HUES64 (cell line): Measurements from ENCODE around the gene AURKB. TPM values are rescaled to one million over a fixed set of nuclear protein-coding genes. Genes with fewer than 3 reads are reported as not detected.
"Not testable (repeated sequence)": the region's sequence is repeated elsewhere in the genome, so short reads cannot be mapped to it uniquely, and the experiment has no call there.

Source experiments
- H3K27ac ChIP-seq: 2 replicates; pipeline ENCODE4 v1.7.0; 2013; ENCODE audit warnings: low read depth, low read length, inconsistent platforms
- H3K27me3 ChIP-seq: 2 replicates; pipeline ENCODE4 v1.6.1; 2013; ENCODE audit warnings: mild to moderate bottlenecking, low read length; ENCODE audit not compliant: insufficient read depth
- H3K36me3 ChIP-seq: 2 replicates; pipeline ENCODE4 v1.6.1; 2013; ENCODE audit warnings: mild to moderate bottlenecking, low read length; ENCODE audit not compliant: insufficient read depth
- H3K4me1 ChIP-seq: 2 replicates; pipeline ENCODE4 v1.6.1; 2013; ENCODE audit warnings: mild to moderate bottlenecking, low read length, moderate library complexity; ENCODE audit not compliant: insufficient read depth
- H3K4me3 ChIP-seq: 2 replicates; pipeline ENCODE4 v1.5.1; 2013; ENCODE audit warnings: mild to moderate bottlenecking, low read length, moderate library complexity
- H3K9ac ChIP-seq: 2 replicates; pipeline ENCODE4 v1.6.1; 2013; ENCODE audit warnings: mild to moderate bottlenecking, low read depth, low read length
- H3K9me3 ChIP-seq: 2 replicates; pipeline ENCODE4 v1.6.1; 2013; ENCODE audit warnings: low read depth, low read length; ENCODE audit not compliant: insufficient read depth
- WGBS: fragments of 150-250, 120-280 bp; methylation state at CpG from one replicate; pipeline ENCODE4 v1.1.7; 2013; ENCODE audit warnings: missing lambda C conversion rate; 5-methylcytosine and 5-hydroxymethylcytosine counted together
- polyA plus RNA-seq, 2 experiments: library from polyadenylated mRNA; stranded (reverse); fragments of 50-300 nt; gene quantifications; one replicate each; pipeline ENCODE4 v1.2.3, GENCODE V29; 2013

AURKB gene
- 119 TPM for polyA plus RNA-seq (2013, experiment 1 of 2)
- polyA plus RNA-seq (2013, experiment 2 of 2), result 134 TPM

DNA sequence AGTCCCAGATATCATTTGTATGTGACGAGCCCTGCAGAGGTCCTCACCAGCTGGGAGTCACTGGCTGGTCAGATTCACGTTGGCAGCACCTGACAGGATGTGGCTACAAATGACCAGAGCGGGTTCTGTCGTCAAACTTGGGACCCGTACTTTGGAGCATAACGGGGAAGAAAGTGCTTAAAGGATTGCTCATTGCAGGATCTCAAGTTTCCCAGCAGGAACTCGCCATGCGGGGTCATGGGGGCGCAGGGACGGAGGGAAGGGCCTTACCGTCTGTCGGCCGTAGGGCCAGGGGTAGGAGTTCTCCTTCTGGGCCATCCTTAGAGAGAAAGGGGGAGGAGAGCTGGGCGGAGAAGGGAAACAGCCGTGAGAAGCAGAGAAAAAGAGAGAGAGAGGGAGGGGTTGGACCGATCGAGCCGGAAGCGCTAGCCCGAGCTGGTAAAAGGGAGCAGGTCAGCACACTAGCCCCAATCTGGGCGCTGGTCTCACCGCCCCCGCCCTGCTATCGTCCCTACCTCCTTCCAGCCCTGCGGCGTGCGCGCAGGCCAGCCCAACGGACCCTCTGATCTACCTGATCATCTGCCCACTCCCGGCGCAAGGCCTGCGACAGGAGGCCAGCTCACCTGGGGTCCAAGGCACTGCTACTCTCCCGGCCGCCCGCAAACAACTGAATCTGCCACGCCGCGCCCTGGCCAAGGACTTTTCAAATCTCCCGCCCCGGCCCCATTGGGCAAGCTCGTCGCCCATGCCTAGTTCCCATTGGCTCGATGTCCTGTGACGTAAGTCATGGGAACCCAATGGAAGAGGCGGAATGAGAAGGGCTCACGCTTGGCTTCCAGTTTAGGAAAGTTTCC, at the start of gene AURKB:
AURKB (minus strand) TSS at position 669 of the 854 bp plus-strand sequence; CDS start at position 318, 351 bp downstream.
- WGBS, result under 1% methylated on average over 46 of the region's 46 CpGs

DNA sequence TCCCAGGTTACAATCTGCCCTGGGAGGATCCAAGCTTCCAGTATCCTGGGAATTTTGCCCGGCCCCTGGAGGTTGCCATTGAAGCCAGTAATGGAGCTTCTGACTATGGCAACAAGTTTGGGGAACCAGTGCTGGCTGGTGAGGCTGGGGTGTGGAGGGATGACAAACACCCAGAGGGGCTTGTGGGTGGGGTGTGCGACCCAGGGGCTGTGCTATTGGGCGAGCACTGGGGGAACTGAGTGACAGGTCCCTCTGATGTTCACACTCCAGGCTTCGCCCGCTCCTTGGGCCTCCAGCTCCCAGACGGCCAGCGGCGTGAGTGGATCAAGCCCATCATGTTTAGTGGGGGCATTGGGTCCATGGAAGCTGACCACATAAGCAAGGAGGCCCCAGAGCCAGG, 47.4 kb upstream of the AURKB start:
- Histone ChIP-seq H3K36me3 (peaks cover 89% of the 10 kb centered on the region), H3K4me1 (no peaks in the 10 kb centered on the region)
- 98% methylated on average over 8 of the region's 8 CpGs for WGBS

More for the DNA sequence above, at the start of gene AURKB:
- peaks cover 28% of the 10 kb centered on the region for H3K36me3 ChIP-seq
- H3K27me3 ChIP-seq, result no peaks in the 10 kb centered on the region
- peak within 1 kb of the TSS; percentile 85 for H3K4me3 ChIP-seq
- peak within 1 kb of the TSS; percentile 94 for H3K9ac ChIP-seq
- peaks cover 6% of the 10 kb centered on the region; the same call in 1 of the 2 replicates for H3K4me1 ChIP-seq
- no peaks in the 10 kb centered on the region for H3K9me3 ChIP-seq
- peak within 1 kb of the TSS; percentile 96 for H3K27ac ChIP-seq

DNA sequence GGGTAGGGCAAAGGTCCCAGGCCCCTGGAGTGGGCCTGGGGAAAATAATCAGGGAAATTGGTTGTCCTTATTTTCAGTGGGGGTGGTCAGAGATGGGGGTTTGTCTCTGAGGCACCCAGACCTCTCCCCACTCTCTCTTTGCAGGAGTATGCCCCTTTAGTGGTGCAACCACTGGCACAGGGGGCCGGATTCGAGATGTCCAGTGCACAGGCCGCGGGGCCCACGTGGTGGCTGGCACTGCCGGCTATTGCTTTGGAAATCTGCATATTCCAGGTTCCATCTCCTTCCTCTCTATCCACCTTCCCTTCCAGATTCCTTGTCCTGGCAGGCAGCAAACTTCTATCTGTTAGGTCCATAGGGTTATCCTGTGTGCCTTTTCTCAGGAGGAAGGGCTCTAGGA, 46.3 kb upstream of the AURKB start:
- H3K36me3 ChIP-seq, result peaks cover 79% of the 10 kb centered on the region

More for the DNA sequence above, 47.4 kb upstream of the AURKB start:
- Histone ChIP-seq H3K9ac (no peak overlapping the region), H3K4me3 (no peak overlapping the region), H3K27me3 (no peaks in the 10 kb centered on the region), H3K9me3 (no peaks in the 10 kb centered on the region), H3K27ac (no peak overlapping the region)

DNA sequence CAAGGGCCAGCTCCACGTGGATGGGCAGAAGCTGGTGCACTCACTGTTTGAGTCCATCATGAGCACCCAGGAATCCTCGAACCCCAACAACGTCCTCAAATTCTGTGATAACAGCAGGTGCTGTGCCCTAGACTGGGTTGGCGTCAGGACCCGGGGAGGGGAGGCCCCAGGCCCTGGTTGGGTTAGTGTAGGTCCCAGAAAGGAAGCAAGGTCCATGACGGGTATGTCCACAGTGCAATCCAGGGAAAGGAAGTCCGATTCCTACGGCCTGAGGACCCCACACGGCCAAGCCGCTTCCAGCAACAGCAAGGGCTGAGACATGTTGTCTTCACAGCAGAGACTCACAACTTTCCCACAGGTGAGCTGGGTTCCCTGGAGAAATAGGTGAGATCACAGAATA, 45.9 kb upstream of the AURKB start:
- Histone ChIP-seq H3K4me1 (no peaks in the 10 kb centered on the region), H3K9me3 (no peaks in the 10 kb centered on the region), H3K27me3 (no peaks in the 10 kb centered on the region), H3K4me3 (no peak overlapping the region), H3K9ac (no peak overlapping the region), H3K27ac (no peak overlapping the region), H3K36me3 (peaks cover 75% of the 10 kb centered on the region)
- WGBS, result 97% methylated on average over 10 of the region's 10 CpGs

More for the DNA sequence above, 46.3 kb upstream of the AURKB start:
- Histone ChIP-seq H3K27me3 (no peaks in the 10 kb centered on the region), H3K9me3 (no peaks in the 10 kb centered on the region), H3K27ac (no peak overlapping the region), H3K4me1 (no peaks in the 10 kb centered on the region), H3K4me3 (no peak overlapping the region), H3K9ac (no peak overlapping the region)
- 97% methylated on average over 6 of the region's 6 CpGs for WGBS

DNA sequence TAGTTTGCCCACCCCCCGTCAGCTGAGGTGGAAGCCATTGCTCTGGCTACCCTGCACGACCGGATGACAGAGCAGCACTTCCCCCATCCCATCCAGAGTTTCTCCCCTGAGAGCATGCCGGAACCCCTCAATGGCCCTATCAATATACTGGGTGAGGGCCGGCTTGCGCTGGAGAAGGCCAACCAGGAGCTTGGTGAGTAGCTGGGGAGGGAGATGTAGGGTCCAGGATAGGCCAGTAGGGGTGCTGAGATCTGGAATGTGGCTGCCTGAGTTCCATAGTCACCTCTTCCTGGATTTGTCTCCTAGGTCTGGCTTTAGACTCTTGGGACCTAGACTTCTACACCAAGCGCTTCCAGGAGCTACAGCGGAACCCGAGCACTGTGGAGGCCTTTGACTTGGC, 45.1 kb upstream of the AURKB start:
- 97% methylated on average over 9 of the region's 9 CpGs for WGBS
- no peak overlapping the region for H3K4me3 ChIP-seq
- no peak overlapping the region for H3K27ac ChIP-seq
- H3K9ac ChIP-seq, result no peak overlapping the region
- no peaks in the 10 kb centered on the region for H3K9me3 ChIP-seq
- H3K27me3 ChIP-seq, result no peaks in the 10 kb centered on the region
- H3K36me3 ChIP-seq, result peaks cover 67% of the 10 kb centered on the region
- H3K4me1 ChIP-seq, result peaks cover under 1% of the 10 kb centered on the region; the same call in 1 of the 2 replicates

DNA sequence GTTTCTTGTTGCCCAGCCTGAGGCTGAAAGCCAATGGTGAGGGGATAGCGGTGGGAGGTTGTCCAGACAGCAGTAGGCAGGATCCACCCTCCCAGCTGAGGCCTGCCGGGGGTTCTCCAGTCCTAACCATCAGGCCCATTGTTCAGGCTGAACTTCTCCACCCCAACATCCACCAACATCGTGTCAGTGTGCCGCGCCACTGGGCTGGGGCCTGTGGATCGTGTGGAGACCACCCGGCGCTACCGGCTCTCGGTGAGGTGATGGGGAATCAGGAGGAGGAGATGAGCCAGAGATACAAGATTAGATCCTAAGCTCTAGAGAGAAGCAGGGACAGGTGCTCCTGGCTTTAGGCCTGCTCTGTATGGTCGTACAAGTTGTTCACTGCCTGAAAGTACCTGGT, 44.5 kb upstream of the AURKB start:
- WGBS, result 95% methylated on average over 11 of the region's 11 CpGs
- no peak overlapping the region for H3K27ac ChIP-seq
- H3K4me1 ChIP-seq, result peaks cover 7% of the 10 kb centered on the region; the same call in 1 of the 2 replicates
- peaks cover 61% of the 10 kb centered on the region for H3K36me3 ChIP-seq
- no peaks in the 10 kb centered on the region for H3K9me3 ChIP-seq
- no peak overlapping the region for H3K4me3 ChIP-seq
- H3K9ac ChIP-seq, result no peak overlapping the region
- H3K27me3 ChIP-seq, result no peaks in the 10 kb centered on the region

DNA sequence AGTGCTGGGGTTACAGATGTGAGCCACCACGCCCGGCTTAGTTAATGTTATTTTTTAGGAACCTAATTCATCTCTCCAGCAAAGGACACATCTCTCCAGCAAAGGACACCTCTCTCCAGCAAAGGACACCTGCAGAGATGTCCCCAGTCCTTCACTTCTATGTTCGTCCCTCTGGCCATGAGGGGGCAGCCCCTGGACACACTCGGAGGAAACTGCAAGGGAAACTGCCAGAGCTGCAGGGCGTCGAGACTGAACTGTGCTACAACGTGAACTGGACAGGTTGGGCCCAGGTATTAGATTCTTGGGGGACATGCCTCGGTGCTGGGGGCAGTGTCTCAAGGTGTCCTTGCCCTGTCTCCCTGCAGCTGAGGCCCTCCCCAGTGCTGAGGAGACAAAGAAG, 43.4 kb upstream of the AURKB start:
- H3K4me1 ChIP-seq, result peaks cover 8% of the 10 kb centered on the region; the same call in 1 of the 2 replicates
- H3K4me3 ChIP-seq, result no peak overlapping the region
- WGBS, result 91% methylated on average over 8 of the region's 8 CpGs
- H3K27me3 ChIP-seq, result no peaks in the 10 kb centered on the region
- no peak overlapping the region for H3K27ac ChIP-seq
- no peaks in the 10 kb centered on the region for H3K9me3 ChIP-seq
- H3K9ac ChIP-seq, result no peak overlapping the region
- H3K36me3 ChIP-seq, result peaks cover 51% of the 10 kb centered on the region

DNA sequence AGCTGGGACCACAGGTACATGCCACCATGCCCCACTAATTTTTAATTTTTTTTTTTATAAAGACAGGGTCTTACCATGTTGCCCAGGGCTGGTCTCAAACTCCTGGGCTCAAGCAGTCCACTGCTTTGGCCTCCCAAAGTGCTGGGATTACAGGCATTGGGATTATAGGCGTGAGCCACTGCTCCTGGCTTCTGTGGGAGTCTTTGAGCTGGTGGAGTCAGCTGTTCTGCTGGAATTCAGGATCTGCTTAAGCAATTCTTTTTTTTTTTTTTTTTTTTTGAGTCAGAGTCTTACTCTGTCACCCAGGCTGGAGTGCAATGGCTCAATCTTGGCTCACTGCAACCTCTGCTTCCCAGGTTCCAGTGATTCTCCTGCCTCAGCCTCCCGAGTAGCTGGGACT, 41.0 kb upstream of the AURKB start:
- not testable (repeated sequence) for H3K27ac ChIP-seq, H3K4me3 ChIP-seq, H3K4me1 ChIP-seq, H3K9me3 ChIP-seq, H3K9ac ChIP-seq, H3K27me3 ChIP-seq
- 94% methylated on average over 2 of the region's 2 CpGs for WGBS
- peaks cover 31% of the 10 kb centered on the region for H3K36me3 ChIP-seq

DNA sequence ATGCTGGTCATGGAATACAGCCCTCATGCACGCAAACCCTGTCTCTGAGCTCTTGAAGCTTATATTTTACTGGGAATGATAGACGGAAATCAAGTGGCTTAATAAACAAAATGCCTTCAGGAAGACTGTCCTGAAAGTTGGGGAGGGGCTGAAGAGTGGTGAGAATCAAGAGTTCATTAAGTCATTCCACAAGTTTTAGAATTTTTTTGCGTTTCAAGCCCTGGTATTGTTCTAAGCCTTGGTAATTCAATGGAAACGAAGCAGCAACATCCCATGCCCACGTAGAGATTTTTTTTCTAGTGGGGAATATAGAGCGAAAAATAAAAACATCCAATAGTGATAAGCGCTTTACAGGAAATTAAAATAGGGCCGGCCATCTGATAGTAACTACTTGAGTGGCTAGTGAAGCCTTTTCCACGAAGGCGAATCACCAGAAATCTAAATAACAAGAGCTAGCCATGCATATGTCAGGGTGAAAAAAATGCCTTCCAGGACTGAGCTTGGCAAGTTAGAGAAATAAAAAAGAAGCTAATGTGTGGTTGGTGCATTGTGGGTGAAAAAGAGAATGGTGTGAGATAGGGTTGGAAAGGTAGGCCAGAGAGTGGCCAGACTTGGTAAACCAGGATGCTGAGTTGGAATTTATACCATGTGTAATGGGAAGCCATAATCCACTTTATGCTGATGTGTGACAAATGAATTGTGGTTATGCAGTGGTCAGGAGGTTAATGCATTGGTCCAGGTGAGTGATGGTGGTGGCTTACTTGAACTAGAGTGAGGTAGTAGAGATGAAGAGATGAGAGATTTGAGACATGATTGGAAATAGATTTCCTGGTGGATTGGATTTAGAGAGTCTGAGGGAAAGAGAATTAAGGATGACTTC, 39.5 kb upstream of the AURKB start:
- peak overlapping the region; percentile 97 for H3K9ac ChIP-seq
- 8% methylated on average over 10 of the region's 10 CpGs for WGBS
- peak overlapping the region; percentile 93 for H3K4me3 ChIP-seq
- no peaks in the 10 kb centered on the region for H3K9me3 ChIP-seq
- H3K36me3 ChIP-seq, result peaks cover 21% of the 10 kb centered on the region
- peaks cover 8% of the 10 kb centered on the region; the same call in 1 of the 2 replicates for H3K4me1 ChIP-seq
- H3K27ac ChIP-seq, result peak overlapping the region; percentile 99
- no peaks in the 10 kb centered on the region for H3K27me3 ChIP-seq

DNA sequence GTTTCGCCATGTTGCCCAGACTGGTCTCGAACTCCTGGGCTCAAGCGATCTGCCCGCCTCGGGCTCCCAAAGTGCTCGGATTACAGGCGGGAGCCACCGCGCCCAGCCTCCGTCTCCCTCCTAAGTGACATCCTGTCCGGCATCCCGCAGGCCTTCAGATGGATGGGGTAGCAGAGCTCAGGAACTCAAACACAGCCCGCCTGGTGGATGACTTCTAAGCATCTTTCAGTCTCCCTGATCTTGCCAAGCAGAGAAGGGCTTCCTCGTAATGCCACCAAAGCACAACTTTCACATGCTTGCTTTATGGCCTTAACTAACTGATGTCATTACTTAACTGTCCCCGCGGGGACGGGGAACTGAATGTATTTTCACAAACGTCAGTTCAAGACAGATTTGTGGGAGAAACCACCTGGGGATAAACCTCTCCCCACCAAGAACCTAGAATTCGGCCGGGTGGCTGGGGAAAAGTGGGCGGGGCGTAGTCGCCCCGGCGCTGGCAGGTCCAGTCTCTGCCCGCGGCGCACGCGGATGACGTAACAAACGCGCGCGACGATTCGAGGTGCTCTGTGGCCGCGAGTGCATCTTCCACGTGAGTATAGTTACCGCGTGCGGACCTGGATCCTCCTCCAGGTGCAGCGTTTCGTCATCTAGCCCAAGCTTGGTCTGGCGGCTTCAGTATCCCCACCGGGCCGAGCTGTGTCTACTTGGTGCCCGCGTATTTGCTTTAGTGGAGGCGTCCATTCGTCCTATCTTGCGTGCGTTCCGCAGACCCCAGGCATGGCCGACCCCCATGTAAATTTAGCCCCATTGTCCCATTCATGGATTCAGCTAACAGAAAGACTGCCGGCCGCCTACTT, 38.6 kb upstream of the AURKB start, which contains the start of gene PFAS:
PFAS (plus strand) TSS at position 539 of the 857 bp plus-strand sequence. CDS start 4,649 bp downstream, outside the sequence.
- Histone ChIP-seq H3K4me1 (peaks cover 8% of the 10 kb centered on the region; the same call in 1 of the 2 replicates), H3K9ac (peak within 1 kb of the TSS; percentile 97), H3K36me3 (peaks cover 17% of the 10 kb centered on the region), H3K9me3 (no peaks in the 10 kb centered on the region), H3K27ac (peak within 1 kb of the TSS; percentile 99), H3K4me3 (peak within 1 kb of the TSS; percentile 93), H3K27me3 (no peaks in the 10 kb centered on the region)
- under 1% methylated on average over 58 of the region's 58 CpGs for WGBS
